ENCODE data around the gene OBSCN.
A peak's percentile ranks its signal among the peaks of the same experiment; 100 is the strongest.

The OBSCN gene

DNA sequence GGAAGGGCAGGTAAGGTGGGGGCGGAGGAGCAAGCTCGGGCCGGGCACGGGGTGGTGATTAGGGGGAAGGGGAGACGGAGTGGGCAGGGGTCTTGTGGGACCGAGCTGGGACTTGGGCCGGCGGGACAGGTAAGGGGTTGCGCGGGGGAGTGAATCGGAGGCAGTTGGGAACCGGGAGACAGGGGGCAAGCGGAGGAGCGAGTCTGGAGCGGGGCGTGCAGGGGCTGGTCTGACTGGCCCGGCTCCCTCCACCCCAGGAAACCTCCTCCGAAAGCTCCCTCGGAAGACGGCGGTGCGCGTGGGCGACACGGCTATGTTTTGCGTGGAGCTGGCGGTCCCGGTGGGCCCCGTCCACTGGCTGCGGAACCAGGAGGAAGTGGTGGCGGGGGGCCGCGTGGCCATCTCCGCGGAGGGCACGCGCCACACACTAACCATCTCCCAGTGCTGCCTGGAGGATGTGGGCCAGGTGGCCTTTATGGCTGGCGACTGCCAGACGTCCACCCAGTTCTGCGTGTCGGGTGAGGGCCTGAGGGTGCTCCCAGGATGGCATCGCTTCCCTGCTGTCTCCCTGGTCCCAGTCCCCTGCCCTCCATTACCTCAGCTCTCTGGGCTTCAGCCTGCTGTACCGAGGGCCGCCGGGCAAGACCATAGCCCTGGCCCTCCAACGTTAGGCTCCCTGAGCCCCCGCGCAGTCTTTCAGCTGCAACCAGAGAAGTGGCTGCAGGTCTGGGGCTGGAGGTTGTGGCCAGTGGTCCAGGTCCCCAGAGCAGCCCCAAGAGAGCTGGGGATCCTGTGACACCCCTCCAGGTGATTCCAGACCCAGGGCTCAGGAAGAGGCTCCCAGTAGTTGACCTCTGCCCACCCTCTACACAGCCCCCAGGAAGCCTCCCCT, 6.3 kb downstream of the OBSCN start:
- no peak for DNase-seq (ENCODE audit: extremely low read depth, low read depth)
- TF ChIP-seq, protein P1, sequence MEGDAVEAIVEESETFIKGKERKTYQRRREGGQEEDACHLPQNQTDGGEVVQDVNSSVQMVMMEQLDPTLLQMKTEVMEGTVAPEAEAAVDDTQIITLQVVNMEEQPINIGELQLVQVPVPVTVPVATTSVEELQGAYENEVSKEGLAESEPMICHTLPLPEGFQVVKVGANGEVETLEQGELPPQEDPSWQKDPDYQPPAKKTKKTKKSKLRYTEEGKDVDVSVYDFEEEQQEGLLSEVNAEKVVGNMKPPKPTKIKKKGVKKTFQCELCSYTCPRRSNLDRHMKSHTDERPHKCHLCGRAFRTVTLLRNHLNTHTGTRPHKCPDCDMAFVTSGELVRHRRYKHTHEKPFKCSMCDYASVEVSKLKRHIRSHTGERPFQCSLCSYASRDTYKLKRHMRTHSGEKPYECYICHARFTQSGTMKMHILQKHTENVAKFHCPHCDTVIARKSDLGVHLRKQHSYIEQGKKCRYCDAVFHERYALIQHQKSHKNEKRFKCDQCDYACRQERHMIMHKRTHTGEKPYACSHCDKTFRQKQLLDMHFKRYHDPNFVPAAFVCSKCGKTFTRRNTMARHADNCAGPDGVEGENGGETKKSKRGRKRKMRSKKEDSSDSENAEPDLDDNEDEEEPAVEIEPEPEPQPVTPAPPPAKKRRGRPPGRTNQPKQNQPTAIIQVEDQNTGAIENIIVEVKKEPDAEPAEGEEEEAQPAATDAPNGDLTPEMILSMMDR (IDR thresholded peaks at IDR 0.05; ENCODE audit: low read depth, low read length) = no peak

DNA sequence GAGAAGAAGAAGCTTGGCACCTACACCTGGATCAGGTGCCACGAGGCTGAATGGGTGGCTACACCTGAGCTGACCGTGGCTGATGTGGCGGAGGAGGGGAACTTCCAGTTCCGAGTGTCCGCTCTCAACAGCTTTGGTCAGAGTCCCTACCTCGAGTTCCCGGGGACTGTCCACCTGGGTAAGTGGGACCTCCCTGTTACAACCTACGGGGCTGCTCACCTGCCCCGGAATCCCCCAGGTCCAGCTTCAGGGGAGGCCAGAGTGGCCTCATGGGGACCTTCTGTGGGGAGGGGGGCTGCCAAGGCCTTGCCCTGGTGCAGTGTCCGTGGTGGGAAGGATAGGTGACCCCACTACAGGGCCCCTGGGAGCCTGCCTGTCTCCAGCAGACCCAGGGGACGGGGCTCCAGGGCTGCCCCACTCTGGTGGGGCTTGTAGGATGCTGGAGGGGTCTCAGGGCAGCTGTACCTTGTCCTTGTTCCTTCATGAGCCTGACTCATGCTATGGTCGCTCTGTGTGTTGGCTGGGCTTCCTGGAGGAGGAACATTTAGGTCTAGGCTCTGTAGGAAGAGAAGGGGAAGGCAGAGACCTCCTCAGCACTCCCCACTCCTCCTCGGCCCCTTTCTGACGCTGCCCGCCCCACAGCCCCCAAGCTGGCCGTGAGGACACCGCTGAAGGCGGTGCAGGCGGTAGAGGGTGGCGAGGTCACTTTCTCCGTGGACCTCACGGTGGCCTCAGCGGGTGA, 7.2 kb downstream of the OBSCN start:
- TF ChIP-seq, protein P1 (IDR thresholded peaks at IDR 0.05; ENCODE audit: low read depth, low read length) = no peak
- no peak for DNase-seq (ENCODE audit: extremely low read depth, low read depth)

DNA sequence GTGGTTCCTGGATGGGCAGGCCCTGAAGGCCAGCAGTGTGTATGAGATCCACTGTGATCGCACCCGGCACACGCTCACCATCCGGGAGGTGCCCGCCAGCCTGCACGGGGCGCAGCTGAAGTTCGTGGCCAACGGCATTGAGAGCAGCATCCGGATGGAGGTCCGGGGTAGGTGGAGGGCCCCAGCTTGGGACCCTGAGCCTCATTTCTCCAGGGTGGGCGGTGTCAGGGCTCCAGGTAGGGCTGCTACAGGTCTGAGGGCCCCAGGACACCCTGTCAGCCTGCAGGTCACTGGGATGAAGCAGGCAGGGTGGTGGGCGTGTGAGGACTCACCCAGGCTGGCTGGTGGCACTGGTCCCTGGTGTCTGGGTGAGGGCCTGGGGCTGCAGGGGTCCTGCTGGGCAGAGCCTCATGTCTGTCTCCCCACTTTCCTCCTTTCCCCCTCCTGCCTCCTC, 7.8 kb downstream of the OBSCN start:
- DNase-seq (ENCODE audit: extremely low read depth, low read depth) = no peak
- TF ChIP-seq, protein P1 (IDR thresholded peaks at IDR 0.05; ENCODE audit: low read depth, low read length) = no peak

DNA sequence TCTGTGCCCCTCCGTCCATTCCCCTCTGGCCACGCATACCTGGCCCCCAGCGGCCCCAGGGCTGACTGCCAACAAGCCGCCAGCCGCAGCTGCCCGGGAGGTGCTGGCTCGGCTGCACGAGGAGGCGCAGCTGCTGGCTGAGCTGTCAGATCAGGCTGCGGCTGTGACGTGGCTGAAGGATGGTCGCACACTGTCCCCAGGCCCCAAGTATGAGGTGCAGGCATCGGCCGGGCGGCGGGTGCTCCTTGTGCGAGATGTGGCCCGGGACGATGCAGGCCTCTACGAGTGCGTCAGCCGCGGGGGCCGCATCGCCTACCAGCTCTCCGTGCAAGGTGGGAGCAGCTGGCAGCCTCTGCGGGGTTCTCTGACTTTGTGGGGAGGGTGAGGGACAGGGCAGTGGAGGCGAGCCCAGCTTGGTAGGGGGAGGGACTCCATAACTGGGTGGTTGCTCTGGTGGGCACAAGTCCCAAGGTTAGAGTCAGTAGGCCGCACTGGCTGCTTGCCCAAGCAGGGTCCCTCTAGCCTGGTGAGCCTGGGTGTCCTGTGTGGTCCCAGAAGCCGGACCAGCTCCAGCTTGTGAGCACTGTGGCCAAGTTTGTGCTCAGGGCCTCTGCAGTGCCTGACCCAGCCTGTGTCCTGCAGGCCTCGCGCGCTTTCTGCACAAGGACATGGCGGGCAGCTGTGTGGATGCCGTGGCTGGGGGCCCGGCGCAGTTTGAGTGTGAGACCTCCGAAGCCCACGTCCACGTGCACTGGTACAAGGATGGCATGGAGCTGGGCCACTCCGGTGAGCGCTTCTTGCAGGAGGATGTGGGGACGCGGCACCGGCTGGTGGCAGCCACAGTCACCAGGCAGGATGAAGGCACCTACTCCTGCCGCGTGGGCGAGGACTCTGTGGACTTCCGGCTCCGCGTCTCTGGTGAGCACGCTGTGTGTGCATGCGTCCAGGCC, 8.8 kb downstream of the OBSCN start:
- DNase-seq (ENCODE audit: extremely low read depth, low read depth) = no peak

DNA sequence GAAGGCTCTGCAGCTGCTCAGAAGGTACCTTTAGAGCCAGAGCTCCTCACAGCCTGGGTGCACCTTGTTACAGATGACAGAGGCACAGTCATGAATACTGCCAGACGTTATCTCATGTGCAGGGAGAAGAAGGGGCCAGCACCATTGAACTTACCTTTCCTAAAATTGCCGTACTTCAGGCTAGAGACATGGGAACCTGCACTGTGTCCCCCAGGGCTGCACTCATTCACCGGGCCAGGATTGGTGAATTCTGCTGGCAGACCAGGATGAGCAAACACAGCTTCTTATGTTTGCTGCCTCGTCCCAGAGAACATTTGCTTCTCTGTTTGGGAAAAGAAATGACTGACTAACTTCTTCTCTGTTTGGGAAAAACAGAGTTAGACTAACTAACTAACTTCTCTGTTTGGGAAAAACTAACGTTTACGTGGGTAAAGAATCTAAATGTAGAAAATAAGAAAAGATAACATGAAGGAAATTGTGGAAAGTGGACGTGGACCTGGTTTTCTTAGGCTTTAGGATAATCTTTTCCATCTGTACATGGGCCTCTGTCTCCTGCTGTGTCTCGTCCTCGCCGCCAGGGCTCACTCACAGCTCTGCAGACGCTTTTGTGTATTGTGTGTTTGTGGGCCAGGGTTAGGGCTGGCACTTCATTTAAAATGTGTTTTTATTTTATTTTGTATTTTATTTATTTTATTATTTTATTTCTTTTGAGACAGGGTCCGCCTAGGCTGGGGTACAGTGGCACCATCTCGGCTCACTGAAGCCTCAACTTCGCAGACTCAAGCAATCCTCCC, 9.9 kb downstream of the OBSCN start:
- TF ChIP-seq, protein P1 (IDR thresholded peaks at IDR 0.05; ENCODE audit: low read depth, low read length) = peak; percentile 40
- DNase-seq (ENCODE audit: extremely low read depth, low read depth) = no peak

More for the DNA sequence above, 8.8 kb downstream of the OBSCN start:
- TF ChIP-seq, protein P1 (IDR thresholded peaks at IDR 0.05; ENCODE audit: low read depth, low read length) = no peak

DNA sequence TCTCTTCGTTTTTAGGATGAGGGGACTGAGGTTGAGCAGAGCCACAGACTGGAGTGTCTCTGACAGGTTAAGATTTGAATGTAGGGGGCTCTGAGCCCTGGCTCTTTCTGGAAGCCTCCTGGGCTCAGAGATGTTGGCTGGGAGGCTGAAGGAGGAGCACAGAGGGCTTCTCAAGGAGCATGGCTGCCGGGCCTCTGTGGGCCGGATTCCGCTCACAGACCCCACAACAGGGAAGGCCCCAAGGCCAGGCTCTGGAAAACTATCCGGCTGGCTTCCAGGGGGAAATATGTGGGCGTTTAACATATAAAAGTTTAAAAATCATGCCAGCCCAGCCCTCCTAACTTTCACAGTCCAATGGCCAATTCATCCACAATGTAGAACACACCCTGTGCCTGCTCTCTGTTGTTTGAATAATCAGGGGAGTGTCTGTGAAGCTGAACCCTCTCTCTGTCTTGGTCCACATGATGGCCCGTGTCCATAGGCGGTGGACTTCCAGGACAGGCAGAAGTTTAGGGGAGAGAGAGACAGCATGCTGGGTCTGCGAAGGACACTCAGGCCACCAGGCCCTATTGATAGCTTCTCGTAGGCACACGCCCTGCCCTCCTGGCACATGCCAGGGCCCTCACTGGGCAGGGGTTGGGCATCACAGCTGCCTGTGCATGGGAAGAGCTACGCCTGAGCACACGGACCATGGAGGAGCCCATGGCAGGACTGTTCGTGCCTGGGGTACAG, 10.8 kb downstream of the OBSCN start:
- DNase-seq (ENCODE audit: extremely low read depth, low read depth) = no peak
- TF ChIP-seq, protein P1 (IDR thresholded peaks at IDR 0.05; ENCODE audit: low read depth, low read length) = no peak
